HS-5 (cell line): Measurements from ENCODE around the gene GNL2.
"Not testable (repeated sequence)": the region's sequence is repeated elsewhere in the genome, so short reads cannot be mapped to it uniquely, and the experiment has no call there.

ENCODE experiments used
- DNase-seq: peaks from one replicate; pipeline ENCODE4 v3.0.0-alpha.2; 2012; ENCODE audit warnings: low read depth

Gene GNL2

GRCh38 chr1:37559080-37559479 lies 36.7 kb downstream of the GNL2 start:
- no peak for DNase-seq

GRCh38 chr1:37558411-37558810 lies 37.3 kb downstream of the GNL2 start:
- no peak for DNase-seq

- DNase-seq, result no peak
Observed at GRCh38 chr1:37557402-37557801, 38.3 kb downstream of the GNL2 start.

- DNase-seq, result no peak
Observed at GRCh38 chr1:37556712-37557196, 39.0 kb downstream of the GNL2 start, which contains the start of gene DNALI1. Gene DNALI1, plus strand, starts transcription at chr1:37556940. Its CDS starts 55 bp downstream, at chr1:37556995.

- DNase-seq, result peak; percentile 58
Observed at GRCh38 chr1:37553927-37554808, 41.6 kb downstream of the GNL2 start, which contains the start of gene SNIP1. Gene SNIP1, minus strand, starts transcription at chr1:37554293. Its CDS starts 64 bp downstream, at chr1:37554229.

GRCh38 chr1:37553598-37553926 lies 42.2 kb downstream of the GNL2 start:
- DNase-seq, result no peak

GRCh38 chr1:37549341-37549740 lies 46.4 kb downstream of the GNL2 start:
- DNase-seq, result no peak

GRCh38 chr1:37545019-37545418 lies 50.7 kb downstream of the GNL2 start:
- DNase-seq, result no peak

- no peak for DNase-seq
Observed at GRCh38 chr1:37544530-37544929, 51.2 kb downstream of the GNL2 start.

- no peak for DNase-seq
Observed at GRCh38 chr1:37540036-37540785, 55.5 kb downstream of the GNL2 start.

GRCh38 chr1:37539154-37539553 lies 56.6 kb downstream of the GNL2 start:
- not testable (repeated sequence) for DNase-seq

GRCh38 chr1:37537378-37537777 lies 58.4 kb downstream of the GNL2 start:
- no peak for DNase-seq

- DNase-seq, result no peak
Observed at GRCh38 chr1:37533317-37534093, 62.2 kb downstream of the GNL2 start.

GRCh38 chr1:37532418-37533156 lies 63.1 kb downstream of the GNL2 start:
- DNase-seq, result not testable (repeated sequence)

- not testable (repeated sequence) for DNase-seq
Observed at GRCh38 chr1:37529888-37530287, 65.8 kb downstream of the GNL2 start.

GRCh38 chr1:37519613-37520012 lies 76.1 kb downstream of the GNL2 start:
- no peak for DNase-seq

- DNase-seq, result not testable (repeated sequence)
Observed at GRCh38 chr1:37518929-37519328, 76.8 kb downstream of the GNL2 start.

- not testable (repeated sequence) for DNase-seq
Observed at GRCh38 chr1:37518241-37518640, 77.5 kb downstream of the GNL2 start.

GRCh38 chr1:37517569-37517968 lies 78.2 kb downstream of the GNL2 start:
- DNase-seq, result no peak
